Neural cell (in vitro differentiated cells): Measurements from ENCODE around the gene CSKMT. TPM values are rescaled to one million over a fixed set of nuclear protein-coding genes. Genes with fewer than 3 reads are reported as not detected.

Experiments
- H2AFZ ChIP-seq: fragments of 200-600, 300-800 bp; sonication (generic), shearing (Covaris generic); 2 replicates; pipeline ENCODE4 v1.6.0; 2014; ENCODE audit warnings: low read depth, mild to moderate bottlenecking, antibody characterized with exemption, low read length, moderate library complexity
- H3F3A ChIP-seq: fragments of 200-600 bp; shearing (Covaris generic); 2 replicates; pipeline ENCODE4 v1.6.1; 2016; ENCODE audit warnings: mild to moderate bottlenecking, moderate library complexity, mixed read lengths, antibody characterized with exemption, low read length; ENCODE audit not compliant: insufficient read depth, poor library complexity, severe bottlenecking
- H3K27ac ChIP-seq: fragments of 200-600, 300-800 bp; sonication (generic), shearing (Covaris generic); 2 replicates; pipeline ENCODE4 v1.5.1; 2014; ENCODE audit warnings: mild to moderate bottlenecking, low read length, moderate library complexity
- H3K27me3 ChIP-seq: fragments of 300-800, 200-600 bp; sonication (generic), shearing (Covaris generic); 2 replicates; pipeline ENCODE4 v1.6.0; 2014; ENCODE audit warnings: mild to moderate bottlenecking, low read depth, low read length, moderate library complexity; ENCODE audit not compliant: insufficient read depth
- H3K36me3 ChIP-seq: fragments of 300-800, 200-600 bp; sonication (generic), shearing (Covaris generic); 2 replicates; pipeline ENCODE4 v1.5.1; 2014; ENCODE audit warnings: mild to moderate bottlenecking, antibody characterized with exemption, low read length, moderate library complexity; ENCODE audit not compliant: insufficient read depth
- H3K4me2 ChIP-seq: fragments of 300-800, 200-600 bp; sonication (generic), shearing (Covaris generic); 2 replicates; pipeline ENCODE4 v1.6.0; 2014; ENCODE audit warnings: mild to moderate bottlenecking, low read length
- H3K4me3 ChIP-seq: fragments of 300-800, 200-600 bp; sonication (generic), shearing (Covaris generic); 2 replicates; pipeline ENCODE4 v1.5.1; 2014; ENCODE audit warnings: mild to moderate bottlenecking, low read length, moderate library complexity
- H3K79me2 ChIP-seq: fragments of 200-600 bp; shearing (Covaris generic); replicated peaks from 2 replicates; pipeline ENCODE4 v1.6.0; 2014; ENCODE audit warnings: mild to moderate bottlenecking, low read length, moderate library complexity; ENCODE audit not compliant: insufficient read depth
- H3K9ac ChIP-seq: fragments of 300-800, 200-600 bp; sonication (generic), shearing (Covaris generic); 2 replicates; pipeline ENCODE4 v1.6.1; 2016; ENCODE audit warnings: mild to moderate bottlenecking, low read length, mixed read lengths
- H3K9me2 ChIP-seq: fragments of 200-600 bp; shearing (Covaris generic); 2 replicates; pipeline ENCODE4 v1.6.1; 2016; ENCODE audit warnings: mild to moderate bottlenecking, low read length, mixed read lengths; ENCODE audit not compliant: insufficient read depth
- H3K9me3 ChIP-seq: fragments of 200-600, 300-800 bp; sonication (generic), shearing (Covaris generic); 2 replicates; pipeline ENCODE4 v1.6.1; 2016; ENCODE audit warnings: mild to moderate bottlenecking, mixed run types, low read length, moderate library complexity, mixed read lengths
- H4K20me1 ChIP-seq: fragments of 200-600 bp; shearing (Covaris generic); 2 replicates; pipeline ENCODE4 v1.6.1; 2016; ENCODE audit warnings: mild to moderate bottlenecking, mixed run types; ENCODE audit not compliant: insufficient read depth
- EP300 ChIP-seq: fragments of 450-650 bp; conservative IDR thresholded peaks from 2 replicates; pipeline ENCODE4 v1.6.1; 2014; ENCODE audit warnings: antibody characterized with exemption, mild to moderate bottlenecking, moderate library complexity; ENCODE audit not compliant: poor library complexity, severe bottlenecking
- EZH2 ChIP-seq: fragments of 200-600, 300-800 bp; shearing (Covaris generic), sonication (generic); IDR thresholded peaks from 2 replicates; pipeline ENCODE4 v1.6.1; 2014; ENCODE audit warnings: antibody characterized with exemption, low read length, borderline replicate concordance, mild to moderate bottlenecking; ENCODE audit not compliant: insufficient read depth, poor library complexity, severe bottlenecking
- MXI1 ChIP-seq: fragments of 450-650 bp; conservative IDR thresholded peaks from 2 replicates; pipeline ENCODE4 v1.6.1; 2014; ENCODE audit warnings: antibody characterized with exemption, mild to moderate bottlenecking; ENCODE audit not compliant: poor library complexity, severe bottlenecking
- POLR2AphosphoS5 ChIP-seq: IDR thresholded peaks from 2 replicates; pipeline ENCODE4 v1.6.1; 2012
- RAD21 ChIP-seq: fragments of 450-650 bp; conservative IDR thresholded peaks from 2 replicates; pipeline ENCODE4 v1.6.1; 2014; ENCODE audit warnings: antibody characterized with exemption, mild to moderate bottlenecking, moderate library complexity
- SMC3 ChIP-seq: fragments of 450-650 bp; conservative IDR thresholded peaks from 2 replicates; pipeline ENCODE4 v1.6.1; 2014; ENCODE audit warnings: antibody characterized with exemption, mild to moderate bottlenecking, moderate library complexity; ENCODE audit not compliant: poor library complexity
- TAF1 ChIP-seq: IDR thresholded peaks from 2 replicates; pipeline ENCODE4 v1.6.1; 2012; ENCODE audit warnings: low read depth
- polyA plus RNA-seq: library from polyadenylated mRNA; depleted of rRNA; stranded (reverse); fragments of >200 nt; gene quantifications from 2 replicates; pipeline ENCODE4 v1.2.3, GENCODE V29; 2014
- TF ChIP-seq, protein P1 (sequence below): IDR thresholded peaks from 2 replicates; pipeline ENCODE4 v1.6.1; 2012; ENCODE audit warnings: borderline replicate concordance
- TF ChIP-seq, protein P2 (sequence below): fragments of 450-650 bp; IDR thresholded peaks from 2 replicates; pipeline ENCODE4 v1.5.1; 2014; ENCODE audit warnings: antibody characterized with exemption, mild to moderate bottlenecking, moderate library complexity; ENCODE audit not compliant: poor library complexity, severe bottlenecking

The CSKMT gene
- polyA plus RNA-seq, 1 donor from 2014 or later = 16.0 TPM

GRCh38 chr11:62647609-62648005 lies 17.5 kb upstream of the CSKMT start:
- Histone ChIP-seq H3K9me3 (no peaks in the 10 kb centered on the region), H3K9ac (no peak overlapping the region), H2AFZ (no peak overlapping the region), H3K9me2 (no peaks in the 10 kb centered on the region), H3K79me2 (peaks cover 33% of the 10 kb centered on the region), H3K27ac (no peak overlapping the region), H3K36me3 (no peaks in the 10 kb centered on the region), H4K20me1 (no peaks in the 10 kb centered on the region), H3K4me2 (no peak overlapping the region), H3K4me3 (no peak overlapping the region), H3K27me3 (no peaks in the 10 kb centered on the region), H3F3A (no peaks in the 10 kb centered on the region)
- no peak for TF ChIP-seq SMC3
- no peak for TF ChIP-seq TAF1
- TF ChIP-seq EZH2 = no peak
- no peak for TF ChIP-seq RAD21
- TF ChIP-seq, protein P1, sequence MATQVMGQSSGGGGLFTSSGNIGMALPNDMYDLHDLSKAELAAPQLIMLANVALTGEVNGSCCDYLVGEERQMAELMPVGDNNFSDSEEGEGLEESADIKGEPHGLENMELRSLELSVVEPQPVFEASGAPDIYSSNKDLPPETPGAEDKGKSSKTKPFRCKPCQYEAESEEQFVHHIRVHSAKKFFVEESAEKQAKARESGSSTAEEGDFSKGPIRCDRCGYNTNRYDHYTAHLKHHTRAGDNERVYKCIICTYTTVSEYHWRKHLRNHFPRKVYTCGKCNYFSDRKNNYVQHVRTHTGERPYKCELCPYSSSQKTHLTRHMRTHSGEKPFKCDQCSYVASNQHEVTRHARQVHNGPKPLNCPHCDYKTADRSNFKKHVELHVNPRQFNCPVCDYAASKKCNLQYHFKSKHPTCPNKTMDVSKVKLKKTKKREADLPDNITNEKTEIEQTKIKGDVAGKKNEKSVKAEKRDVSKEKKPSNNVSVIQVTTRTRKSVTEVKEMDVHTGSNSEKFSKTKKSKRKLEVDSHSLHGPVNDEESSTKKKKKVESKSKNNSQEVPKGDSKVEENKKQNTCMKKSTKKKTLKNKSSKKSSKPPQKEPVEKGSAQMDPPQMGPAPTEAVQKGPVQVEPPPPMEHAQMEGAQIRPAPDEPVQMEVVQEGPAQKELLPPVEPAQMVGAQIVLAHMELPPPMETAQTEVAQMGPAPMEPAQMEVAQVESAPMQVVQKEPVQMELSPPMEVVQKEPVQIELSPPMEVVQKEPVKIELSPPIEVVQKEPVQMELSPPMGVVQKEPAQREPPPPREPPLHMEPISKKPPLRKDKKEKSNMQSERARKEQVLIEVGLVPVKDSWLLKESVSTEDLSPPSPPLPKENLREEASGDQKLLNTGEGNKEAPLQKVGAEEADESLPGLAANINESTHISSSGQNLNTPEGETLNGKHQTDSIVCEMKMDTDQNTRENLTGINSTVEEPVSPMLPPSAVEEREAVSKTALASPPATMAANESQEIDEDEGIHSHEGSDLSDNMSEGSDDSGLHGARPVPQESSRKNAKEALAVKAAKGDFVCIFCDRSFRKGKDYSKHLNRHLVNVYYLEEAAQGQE = no peak
- TF ChIP-seq, protein P2, sequence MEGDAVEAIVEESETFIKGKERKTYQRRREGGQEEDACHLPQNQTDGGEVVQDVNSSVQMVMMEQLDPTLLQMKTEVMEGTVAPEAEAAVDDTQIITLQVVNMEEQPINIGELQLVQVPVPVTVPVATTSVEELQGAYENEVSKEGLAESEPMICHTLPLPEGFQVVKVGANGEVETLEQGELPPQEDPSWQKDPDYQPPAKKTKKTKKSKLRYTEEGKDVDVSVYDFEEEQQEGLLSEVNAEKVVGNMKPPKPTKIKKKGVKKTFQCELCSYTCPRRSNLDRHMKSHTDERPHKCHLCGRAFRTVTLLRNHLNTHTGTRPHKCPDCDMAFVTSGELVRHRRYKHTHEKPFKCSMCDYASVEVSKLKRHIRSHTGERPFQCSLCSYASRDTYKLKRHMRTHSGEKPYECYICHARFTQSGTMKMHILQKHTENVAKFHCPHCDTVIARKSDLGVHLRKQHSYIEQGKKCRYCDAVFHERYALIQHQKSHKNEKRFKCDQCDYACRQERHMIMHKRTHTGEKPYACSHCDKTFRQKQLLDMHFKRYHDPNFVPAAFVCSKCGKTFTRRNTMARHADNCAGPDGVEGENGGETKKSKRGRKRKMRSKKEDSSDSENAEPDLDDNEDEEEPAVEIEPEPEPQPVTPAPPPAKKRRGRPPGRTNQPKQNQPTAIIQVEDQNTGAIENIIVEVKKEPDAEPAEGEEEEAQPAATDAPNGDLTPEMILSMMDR = no peak
- TF ChIP-seq POLR2AphosphoS5 = no peak
- TF ChIP-seq EP300 = no peak
- no peak for TF ChIP-seq MXI1

DNA sequence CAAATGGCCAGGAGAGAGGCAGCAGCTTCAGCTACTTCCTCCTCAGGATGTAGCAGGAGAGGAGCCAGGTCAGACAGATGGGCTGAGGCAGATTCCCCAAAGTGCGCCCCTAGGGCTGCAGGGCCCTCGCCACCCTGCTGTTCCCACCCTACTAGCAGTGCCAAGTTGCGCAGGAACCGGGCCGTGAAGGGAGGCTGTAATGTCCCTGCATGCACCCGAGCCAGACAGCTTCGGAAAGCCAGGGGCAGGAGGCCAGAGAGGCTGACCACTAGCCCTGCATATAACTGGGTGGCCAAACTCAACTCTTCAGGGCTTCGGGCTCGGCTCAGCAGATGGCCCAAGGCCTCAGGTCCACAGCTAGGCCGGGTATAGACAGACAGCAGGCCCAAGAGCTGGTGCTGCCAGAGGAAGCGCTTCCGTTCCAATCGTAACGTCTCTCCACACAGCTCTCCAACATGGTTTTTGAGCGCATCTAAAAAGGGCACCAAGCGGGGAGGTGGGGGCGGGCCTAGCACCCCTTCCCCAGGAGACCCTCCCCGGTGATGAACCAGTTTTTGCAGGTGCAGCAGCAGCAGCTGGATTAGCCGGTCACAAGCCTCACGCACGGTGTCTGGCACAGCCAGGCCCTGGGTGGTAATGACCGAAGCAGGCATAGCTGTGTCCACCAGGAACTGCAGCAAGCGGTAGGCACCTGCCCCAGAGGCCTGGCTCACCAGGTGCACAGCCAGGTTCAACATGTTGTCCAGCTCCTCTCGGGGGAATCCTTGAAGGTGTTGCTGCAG lies 16.7 kb upstream of the CSKMT start:
- no peak overlapping the region for H3K27ac ChIP-seq
- H3K4me2 ChIP-seq = no peak overlapping the region
- peaks cover 38% of the 10 kb centered on the region for H3K79me2 ChIP-seq
- no peaks in the 10 kb centered on the region for H3K9me3 ChIP-seq
- no peaks in the 10 kb centered on the region for H3K27me3 ChIP-seq
- H3K4me3 ChIP-seq = no peak overlapping the region
- no peak overlapping the region for H2AFZ ChIP-seq
- H3K9me2 ChIP-seq = no peaks in the 10 kb centered on the region
- no peaks in the 10 kb centered on the region for H3F3A ChIP-seq
- TF ChIP-seq POLR2AphosphoS5 = no peak
- TF ChIP-seq TAF1 = no peak
- TF ChIP-seq MXI1 = no peak
- no peak for TF ChIP-seq RAD21
- TF ChIP-seq, protein P1 = no peak
- TF ChIP-seq EP300 = no peak
- TF ChIP-seq SMC3 = no peak
- H3K9ac ChIP-seq = no peak overlapping the region
- H4K20me1 ChIP-seq = no peaks in the 10 kb centered on the region
- no peaks in the 10 kb centered on the region for H3K36me3 ChIP-seq
